B cell (primary cell): Measurements from ENCODE around the gene CORO2A. TPM values are rescaled to one million over a fixed set of nuclear protein-coding genes. Genes with fewer than 3 reads are reported as not detected.

Experiments used
- ATAC-seq: fragments of 200-7000 bp; cut with Tn5 transposase; one replicate; pipeline ENCODE4 v1.10.0; 2021; ENCODE audit warnings: low read depth, mild to moderate bottlenecking, moderate number of reproducible peaks, moderate library complexity
- CTCF ChIA-PET: fragments of 350-600 bp; sonication (Branson Sonifier 250); formaldehyde crosslinking; loops from one replicate; lab custom pipeline; 2021; ENCODE audit warnings: antibody characterized with exemption, inconsistent platforms; lab: Charles Lee
- POLR2A ChIA-PET: fragments of 350-600 bp; sonication (Branson Sonifier 250); formaldehyde crosslinking; loops from one replicate; lab custom pipeline; 2021; ENCODE audit warnings: antibody characterized with exemption; lab: Charles Lee
- DNase-seq: peaks from one replicate; pipeline ENCODE4 v3.0.0; 2013
- H2AFZ ChIP-seq: 2 replicates; pipeline ENCODE4 v1.6.1; 2012; ENCODE audit warnings: mild to moderate bottlenecking, low read depth, low read length; ENCODE audit not compliant: insufficient read depth, poor library complexity, severe bottlenecking
- H3K27ac ChIP-seq, 2 donors: 1 replicate in 1 of 2; 2 replicates in 1 of 2; pipeline ENCODE4 v1.5.1; 2012 to 2013; ENCODE audit warnings: low read length in 2 of 2, mild to moderate bottlenecking in 2 of 2, moderate library complexity in 1 of 2
- H3K27me3 ChIP-seq, 4 experiments: fragments of 200-600 bp in 1 of 4; sonication (generic) in 1 of 4; replicated peaks in 1 of 4; 1 replicate in 2 of 4; 2 replicates in 2 of 4; pipeline versions ENCODE4 v1.6.1 to v1.7.0; 2013 to 2016; ENCODE audit warnings: low read length in 3 of 4, mild to moderate bottlenecking in 2 of 4, mixed read lengths in 1 of 4, moderate library complexity in 1 of 4; ENCODE audit not compliant: insufficient read depth in 4 of 4, control insufficient read depth in 3 of 4; ENCODE audit errors: control extremely low read depth in 1 of 4
- H3K36me3 ChIP-seq, 2 experiments: replicated peaks in 1 of 2; 1 replicate in 1 of 2; 2 replicates in 1 of 2; pipeline versions ENCODE4 v1.6.1 to v1.7.1; 2013; ENCODE audit warnings: low read length in 1 of 2; ENCODE audit not compliant: insufficient read depth in 2 of 2, control insufficient read depth in 1 of 2; ENCODE audit errors: control extremely low read depth in 1 of 2, extremely low read depth in 1 of 2
- H3K4me1 ChIP-seq, 2 donors: fragments of 200-600 bp in 1 of 2; sonication (generic) in 1 of 2; 1 replicate in 1 of 2; 2 replicates in 1 of 2; pipeline versions ENCODE4 v1.5.1 to v1.6.1; 2013 to 2017; ENCODE audit warnings: low read length in 2 of 2; ENCODE audit not compliant: control insufficient read depth in 2 of 2, insufficient read depth in 2 of 2
- H3K4me2 ChIP-seq: replicated peaks from 2 replicates; pipeline ENCODE3; 2012; ENCODE audit warnings: mild to moderate bottlenecking, low read depth, low read length; ENCODE audit not compliant: poor library complexity, severe bottlenecking
- H3K4me3 ChIP-seq, 5 experiments: fragments of 200-600 bp in 1 of 5; sonication (generic) in 1 of 5; 1 replicate in 3 of 5; 2 replicates in 2 of 5; pipeline versions ENCODE4 v1.5.1 to v1.7.0; 2011 to 2016; ENCODE audit warnings: low read length in 4 of 5, mild to moderate bottlenecking in 4 of 5, low read depth in 2 of 5, control low read depth in 1 of 5, moderate library complexity in 1 of 5; ENCODE audit not compliant: insufficient read depth in 1 of 5; ENCODE audit errors: control extremely low read depth in 1 of 5, extremely low read depth in 1 of 5
- H3K79me2 ChIP-seq: fragments of 200-600 bp; sonication (generic); one replicate; pipeline ENCODE4 v1.6.0; 2016; ENCODE audit warnings: low read length; ENCODE audit not compliant: control insufficient read depth, insufficient read depth
- H3K9ac ChIP-seq: fragments of 200-600 bp; sonication (generic); 2 replicates; pipeline ENCODE4 v1.6.1; 2017; ENCODE audit warnings: mild to moderate bottlenecking, low read length, moderate library complexity
- H3K9me3 ChIP-seq, 3 donors: one replicate each; pipeline versions ENCODE4 v1.6.1 to v1.7.1; 2013; ENCODE audit warnings: low read length in 2 of 3; ENCODE audit not compliant: control insufficient read depth in 2 of 3, insufficient read depth in 1 of 3; ENCODE audit errors: control extremely low read depth in 1 of 3
- H4K20me1 ChIP-seq: 2 replicates; pipeline ENCODE4 v1.6.0; 2012; ENCODE audit warnings: mild to moderate bottlenecking, low read length; ENCODE audit not compliant: insufficient read depth, control insufficient read depth, poor library complexity, severe bottlenecking
- H3K27ac Mint-ChIP-seq: one replicate; pipeline ENCODE4 v1.8.0; 2021; ENCODE audit warnings: mixed read lengths
- H3K27me3 Mint-ChIP-seq: one replicate; pipeline ENCODE4 v1.8.0; 2021; ENCODE audit warnings: mixed read lengths
- H3K4me1 Mint-ChIP-seq: one replicate; pipeline ENCODE4 v1.8.0; 2021; ENCODE audit warnings: mixed read lengths
- H3K4me3 Mint-ChIP-seq: one replicate; pipeline ENCODE4 v1.8.0; 2021; ENCODE audit warnings: mixed read lengths
- H3K9me3 Mint-ChIP-seq: one replicate; pipeline ENCODE4 v1.8.0; 2022; ENCODE audit warnings: mixed read lengths; ENCODE audit not compliant: insufficient read depth
- EZH2 ChIP-seq: IDR thresholded peaks from 2 replicates; pipeline ENCODE4 v1.6.1; 2012; ENCODE audit warnings: borderline replicate concordance, low read depth, mild to moderate bottlenecking, moderate library complexity, low read length; ENCODE audit not compliant: insufficient read depth, poor library complexity, severe bottlenecking
- WGBS: methylation state at CpG from one replicate; pipeline ENCODE4 v1.1.5; 2013; ENCODE audit warnings: missing lambda C conversion rate; ENCODE audit not compliant: insufficient coverage; 5-methylcytosine and 5-hydroxymethylcytosine counted together
- intact Hi-C: fragments of 100-400 bp; cut with micrococcal nuclease; formaldehyde crosslinking; loops from one replicate; pipeline ENCODE4 v1.10.0; 2022
- polyA plus RNA-seq: library from polyadenylated mRNA; depleted of rRNA; stranded (reverse); fragments of >200 nt; gene quantifications from 2 replicates; pipeline ENCODE4 v1.2.3, GENCODE V29; 2012
- total RNA-seq, 2 donors: library from RNA; stranded (reverse); fragments of 120-200 nt in 1 of 2; gene quantifications; 1 replicate in 1 of 2; 2 replicates in 1 of 2; pipeline versions ENCODE4 v1.2.3 to v1.2.4, GENCODE V29; 2013 to 2022
- TF ChIP-seq, protein P1 (sequence below): fragments of 200-600 bp; IDR thresholded peaks from one replicate; pipeline ENCODE4 v1.8.0; 2022; ENCODE audit warnings: antibody characterized with exemption, mild to moderate bottlenecking

The CORO2A gene
- total and polyA plus RNA-seq, 2 donors (not counting 1 experiment from before 2014, with no cell fraction given), result 1.1 to 2.0 TPM

DNA sequence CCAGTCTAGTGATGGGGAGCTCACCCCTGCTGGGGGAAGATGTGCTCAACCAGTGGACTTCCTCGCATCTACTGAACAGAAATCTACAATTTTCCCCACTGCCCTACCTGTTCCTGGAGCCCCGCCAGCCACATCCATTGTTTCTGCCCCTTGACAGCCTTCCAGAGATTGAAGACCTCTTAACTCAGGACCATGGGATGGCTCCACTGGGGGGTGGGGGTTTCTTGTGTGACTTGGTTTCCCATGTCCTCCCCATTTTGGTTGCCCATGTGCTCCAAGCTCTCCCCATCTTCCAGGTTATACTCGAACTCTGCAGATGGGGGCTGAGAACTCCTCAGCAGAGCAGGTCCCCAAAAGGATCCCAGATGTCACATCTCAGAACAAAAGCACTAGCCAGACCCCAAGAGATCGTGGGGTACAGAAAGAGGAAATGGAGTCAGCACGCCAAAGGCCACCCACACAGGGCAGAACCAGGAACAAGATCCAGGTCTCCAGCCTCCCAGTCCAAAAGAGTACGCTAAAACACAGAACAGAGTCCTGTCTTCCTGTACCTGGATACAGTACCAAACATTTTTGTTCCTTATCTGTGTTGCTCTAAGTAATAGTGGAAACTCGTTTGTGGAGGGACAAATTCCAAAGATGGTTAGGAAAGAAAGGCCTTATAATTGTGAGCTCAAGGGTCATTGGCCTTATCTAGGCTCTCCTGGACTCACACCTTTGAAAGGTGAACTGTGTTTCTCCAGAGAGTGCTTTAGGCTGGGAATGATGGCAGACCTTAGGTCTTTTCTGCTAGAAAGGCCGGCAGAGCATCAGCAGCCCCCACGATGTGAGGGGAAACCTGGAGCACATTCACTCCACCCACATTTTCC, 15.8 kb downstream of the CORO2A start:
- no peak overlapping the region for H3K4me3 Mint-ChIP-seq
- Histone ChIP-seq H3K4me2 (no peak overlapping the region), H3K27ac (no peak overlapping the region), H3K79me2 (no peaks in the 10 kb centered on the region), H3K4me3 (no peak overlapping the region), H3K9ac (no peak overlapping the region), H3K9me3 (no peaks in the 10 kb centered on the region), H4K20me1 (no peaks in the 10 kb centered on the region), H3K4me1 (no peaks in the 10 kb centered on the region), H3K27me3 (no peaks in the 10 kb centered on the region), H3K36me3 (no peaks in the 10 kb centered on the region), H2AFZ (no peak overlapping the region)
- H3K27me3 Mint-ChIP-seq, result no peaks in the 10 kb centered on the region
- ATAC-seq (no peak), DNase-seq (no peak)
- 52% methylated on average over 3 of the region's 9 CpGs for WGBS
- POLR2A ChIA-PET, result no interaction called here
- no peaks in the 10 kb centered on the region for H3K9me3 Mint-ChIP-seq
- no peaks in the 10 kb centered on the region for H3K4me1 Mint-ChIP-seq
- no peak overlapping the region for H3K27ac Mint-ChIP-seq
- intact Hi-C loops, result no loop called here
- CTCF ChIA-PET, result no interaction called here
- TF ChIP-seq, protein P1, sequence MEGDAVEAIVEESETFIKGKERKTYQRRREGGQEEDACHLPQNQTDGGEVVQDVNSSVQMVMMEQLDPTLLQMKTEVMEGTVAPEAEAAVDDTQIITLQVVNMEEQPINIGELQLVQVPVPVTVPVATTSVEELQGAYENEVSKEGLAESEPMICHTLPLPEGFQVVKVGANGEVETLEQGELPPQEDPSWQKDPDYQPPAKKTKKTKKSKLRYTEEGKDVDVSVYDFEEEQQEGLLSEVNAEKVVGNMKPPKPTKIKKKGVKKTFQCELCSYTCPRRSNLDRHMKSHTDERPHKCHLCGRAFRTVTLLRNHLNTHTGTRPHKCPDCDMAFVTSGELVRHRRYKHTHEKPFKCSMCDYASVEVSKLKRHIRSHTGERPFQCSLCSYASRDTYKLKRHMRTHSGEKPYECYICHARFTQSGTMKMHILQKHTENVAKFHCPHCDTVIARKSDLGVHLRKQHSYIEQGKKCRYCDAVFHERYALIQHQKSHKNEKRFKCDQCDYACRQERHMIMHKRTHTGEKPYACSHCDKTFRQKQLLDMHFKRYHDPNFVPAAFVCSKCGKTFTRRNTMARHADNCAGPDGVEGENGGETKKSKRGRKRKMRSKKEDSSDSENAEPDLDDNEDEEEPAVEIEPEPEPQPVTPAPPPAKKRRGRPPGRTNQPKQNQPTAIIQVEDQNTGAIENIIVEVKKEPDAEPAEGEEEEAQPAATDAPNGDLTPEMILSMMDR, result no peak
- no peak for TF ChIP-seq EZH2

DNA sequence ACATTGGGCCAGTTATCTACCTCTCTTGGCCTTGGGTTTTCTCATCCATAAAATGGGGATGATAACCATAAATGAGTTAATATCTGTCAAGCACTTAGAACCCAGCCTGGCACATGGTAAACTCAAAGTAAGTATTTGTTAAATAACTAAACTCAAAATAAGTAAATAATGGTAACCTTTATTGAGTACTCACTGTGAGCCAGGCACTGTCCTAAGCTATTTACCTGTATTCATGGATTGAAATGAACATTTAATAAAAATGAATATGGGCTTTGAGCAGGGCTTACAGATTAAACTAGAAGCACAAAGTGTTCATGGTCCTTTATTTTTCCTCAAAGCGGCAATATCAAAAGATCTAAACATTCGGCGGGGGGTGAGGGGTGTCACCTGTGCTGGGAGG, 16.7 kb downstream of the CORO2A start:
- ATAC-seq (no peak), DNase-seq (no peak)
- TF ChIP-seq, protein P1, result no peak
- no peak for TF ChIP-seq EZH2
- Histone ChIP-seq H3K4me3 (no peak overlapping the region), H3K4me2 (no peak overlapping the region), H3K79me2 (no peaks in the 10 kb centered on the region), H3K9ac (no peak overlapping the region), H3K9me3 (no peaks in the 10 kb centered on the region), H3K27me3 (no peaks in the 10 kb centered on the region), H4K20me1 (no peaks in the 10 kb centered on the region), H3K36me3 (no peaks in the 10 kb centered on the region), H3K4me1 (no peaks in the 10 kb centered on the region), H3K27ac (no peak overlapping the region), H2AFZ (no peak overlapping the region)
- ChIA-PET CTCF (no interaction called here), POLR2A (no interaction called here)
- Mint-ChIP-seq H3K27me3 (peaks cover 3% of the 10 kb centered on the region), H3K27ac (no peak overlapping the region), H3K4me3 (no peak overlapping the region), H3K4me1 (no peaks in the 10 kb centered on the region), H3K9me3 (no peaks in the 10 kb centered on the region)
- intact Hi-C loops, result no loop called here
- no CpG with 5 or more reads among the region's 3 CpGs for WGBS
